SK-N-MC (cell line): ENCODE measurements around the gene ADAMTS7.
"Not testable (repeated sequence)": the region's sequence is repeated elsewhere in the genome, so short reads cannot be mapped to it uniquely, and the experiment has no call there.

Experiments
- DNase-seq: peaks from one replicate; pipeline ENCODE4 v3.0.0-alpha.2; 2011; ENCODE audit warnings: low read depth, low spot score
- H3K27ac ChIP-seq: fragments of 200-600 bp; sonication (generic); 2 replicates; pipeline ENCODE4 v1.5.1; 2016; ENCODE audit warnings: mixed run types
- H3K36me3 ChIP-seq: fragments of 200-600 bp; sonication (generic); 2 replicates; pipeline ENCODE4 v1.6.1; 2017; ENCODE audit warnings: antibody characterized with exemption, low read length, mixed read lengths; ENCODE audit not compliant: insufficient read depth
- H3K4me3 ChIP-seq: fragments of 200-600 bp; sonication (generic); 2 replicates; pipeline ENCODE4 v1.5.1; 2016
- H3K9ac ChIP-seq: fragments of 200-600 bp; sonication (generic); 2 replicates; pipeline ENCODE4 v1.8.0; 2017; ENCODE audit warnings: mixed run types, mixed read lengths; ENCODE audit not compliant: insufficient read length
- H3K9me3 ChIP-seq: fragments of 200-600 bp; sonication (generic); 2 replicates; pipeline ENCODE4 v1.6.1; 2017; ENCODE audit warnings: low read depth, mild to moderate bottlenecking, antibody characterized with exemption, low read length, moderate library complexity, mixed read lengths
- EZH2 ChIP-seq: fragments of 200-600 bp; sonication (generic); IDR thresholded peaks from one replicate; pipeline ENCODE4 v1.6.1; 2017; ENCODE audit warnings: antibody characterized with exemption
- FOXP2 ChIP-seq: optimal IDR thresholded peaks from 2 replicates; pipeline ENCODE3; 2011; ENCODE audit warnings: mild to moderate bottlenecking, moderate library complexity; ENCODE audit not compliant: insufficient read depth; ENCODE audit errors: extremely low read length, control extremely low read depth
- POLR2AphosphoS5 ChIP-seq: IDR thresholded peaks from 2 replicates; pipeline ENCODE4 v1.6.1; 2012; ENCODE audit warnings: mild to moderate bottlenecking, low read depth, low read length, borderline replicate concordance

ADAMTS7 gene

GRCh38 chr15:78791357-78791756, 19.9 kb downstream of the ADAMTS7 start:
- H3K27ac ChIP-seq = no peak overlapping the region
- no peaks in the 10 kb centered on the region for H3K36me3 ChIP-seq
- DNase-seq = no peak
- H3K9me3 ChIP-seq = no peaks in the 10 kb centered on the region
- TF ChIP-seq POLR2AphosphoS5 (no peak), FOXP2 (no peak), EZH2 (no peak)
- no peak overlapping the region for H3K4me3 ChIP-seq
- no peak overlapping the region for H3K9ac ChIP-seq

- H3K36me3 ChIP-seq = no peaks in the 10 kb centered on the region
- no peaks in the 10 kb centered on the region for H3K9me3 ChIP-seq
- H3K27ac ChIP-seq = no peak overlapping the region
- no peak for DNase-seq
- TF ChIP-seq FOXP2 (no peak), EZH2 (no peak), POLR2AphosphoS5 (no peak)
- no peak overlapping the region for H3K9ac ChIP-seq
- H3K4me3 ChIP-seq = no peak overlapping the region
Observed at GRCh38 chr15:78790027-78790426, 21.2 kb downstream of the ADAMTS7 start.

GRCh38 chr15:78789615-78790014, 21.6 kb downstream of the ADAMTS7 start:
- H3K9ac ChIP-seq = no peak overlapping the region
- H3K36me3 ChIP-seq = no peaks in the 10 kb centered on the region
- no peaks in the 10 kb centered on the region for H3K9me3 ChIP-seq
- H3K27ac ChIP-seq = no peak overlapping the region
- TF ChIP-seq FOXP2 = no peak
- no peak for TF ChIP-seq POLR2AphosphoS5
- TF ChIP-seq EZH2 = no peak
- no peak for DNase-seq
- H3K4me3 ChIP-seq = no peak overlapping the region

- no peak for DNase-seq
- no peak for TF ChIP-seq FOXP2
- H3K9me3 ChIP-seq = no peaks in the 10 kb centered on the region
- H3K27ac ChIP-seq = no peak overlapping the region
- no peaks in the 10 kb centered on the region for H3K36me3 ChIP-seq
- no peak overlapping the region for H3K9ac ChIP-seq
- H3K4me3 ChIP-seq = no peak overlapping the region
Observed at GRCh38 chr15:78788016-78788660, 23.1 kb downstream of the ADAMTS7 start.

- H3K9ac ChIP-seq, DNase-seq, H3K9me3 ChIP-seq, H3K4me3 ChIP-seq, H3K27ac ChIP-seq, H3K36me3 ChIP-seq: not testable (repeated sequence)
Observed at GRCh38 chr15:78782402-78782801, 28.9 kb downstream of the ADAMTS7 start.

GRCh38 chr15:78781381-78781780, 29.9 kb downstream of the ADAMTS7 start:
- H3K36me3 ChIP-seq, H3K9ac ChIP-seq, DNase-seq, H3K9me3 ChIP-seq, H3K4me3 ChIP-seq, H3K27ac ChIP-seq: not testable (repeated sequence)

- H3K36me3 ChIP-seq, DNase-seq, H3K27ac ChIP-seq, H3K9ac ChIP-seq, H3K9me3 ChIP-seq, H3K4me3 ChIP-seq: not testable (repeated sequence)
Observed at GRCh38 chr15:78779975-78780374, 31.3 kb downstream of the ADAMTS7 start.

- not testable (repeated sequence) for H3K9me3 ChIP-seq, H3K27ac ChIP-seq, H3K4me3 ChIP-seq, DNase-seq, H3K36me3 ChIP-seq, H3K9ac ChIP-seq
Observed at GRCh38 chr15:78779176-78779785, 32.0 kb downstream of the ADAMTS7 start.

- H3K27ac ChIP-seq = no peak overlapping the region
- no peak for TF ChIP-seq FOXP2
- no peak for TF ChIP-seq POLR2AphosphoS5
- no peak for TF ChIP-seq EZH2
- DNase-seq = no peak
- H3K4me3 ChIP-seq = no peak overlapping the region
- H3K9ac ChIP-seq = no peak overlapping the region
- no peaks in the 10 kb centered on the region for H3K9me3 ChIP-seq
- no peaks in the 10 kb centered on the region for H3K36me3 ChIP-seq
Observed at GRCh38 chr15:78778422-78778821, 32.8 kb downstream of the ADAMTS7 start.

GRCh38 chr15:78777953-78778345, 33.3 kb downstream of the ADAMTS7 start:
- H3K27ac ChIP-seq, H3K9ac ChIP-seq, H3K36me3 ChIP-seq, H3K9me3 ChIP-seq, H3K4me3 ChIP-seq, DNase-seq: not testable (repeated sequence)

- H3K36me3 ChIP-seq, H3K4me3 ChIP-seq, H3K27ac ChIP-seq, H3K9ac ChIP-seq, H3K9me3 ChIP-seq, DNase-seq: not testable (repeated sequence)
Observed at GRCh38 chr15:78777290-78777952, 33.8 kb downstream of the ADAMTS7 start.

- H3K4me3 ChIP-seq, H3K9ac ChIP-seq, H3K27ac ChIP-seq, DNase-seq, H3K36me3 ChIP-seq, H3K9me3 ChIP-seq: not testable (repeated sequence)
Observed at GRCh38 chr15:78776046-78776925, 35.0 kb downstream of the ADAMTS7 start.
